GM12892 (cell line): Measurements from ENCODE around the gene SLC46A2.

ENCODE experiments used
- POLR2A ChIP-seq: IDR thresholded peaks from 2 replicates; pipeline ENCODE4 v1.6.1; 2011; ENCODE audit warnings: low read depth, low read length, control low read depth
- POLR2AphosphoS5 ChIP-seq: IDR thresholded peaks from 2 replicates; pipeline ENCODE4 v1.6.1; 2011; ENCODE audit warnings: low read depth, low read length, control low read depth

GRCh38 chr9:112866662-112867274, 23.9 kb downstream of the SLC46A2 start:
- no peak for TF ChIP-seq POLR2A
- no peak for TF ChIP-seq POLR2AphosphoS5
